Mucosa of descending colon (tissue), 3 donors: ENCODE measurements around the gene AP3D1. TPM values are rescaled to one million over a fixed set of nuclear protein-coding genes. Genes with fewer than 3 reads are reported as not detected.

Experiments used
- ATAC-seq: fragments of 200-7000 bp; cut with Tn5 transposase; one replicate; pipeline ENCODE4 v1.9.1; 2020; ENCODE audit warnings: mild to moderate bottlenecking, moderate library complexity
- DNase-seq, 3 donors: peaks; one replicate each; pipeline ENCODE4 v3.0.0-alpha.2; 2020
- H3K36me3 ChIP-seq: fragments of 200-600 bp; one replicate; pipeline ENCODE4 v1.8.0; 2021; ENCODE audit warnings: low read depth, mild to moderate bottlenecking
- H3K4me1 ChIP-seq: fragments of 200-600 bp; one replicate; pipeline ENCODE4 v1.8.0; 2021; ENCODE audit warnings: low read depth, mild to moderate bottlenecking
- H3K4me3 ChIP-seq: fragments of 200-600 bp; one replicate; pipeline ENCODE4 v1.8.0; 2021; ENCODE audit warnings: mild to moderate bottlenecking
- H3K9me3 ChIP-seq: fragments of 200-600 bp; one replicate; pipeline ENCODE4 v1.8.0; 2021; ENCODE audit warnings: mild to moderate bottlenecking
- intact Hi-C, 2 donors: fragments of 100-400 bp; cut with DNase I in 1 of 2; cut with micrococcal nuclease in 1 of 2; formaldehyde crosslinking; loops; one replicate each; pipeline versions ENCODE4 v1.11.0 to v1.11.1; 2022; cut with DNase I, micrococcal nuclease
- total RNA-seq, 3 donors: library from RNA; stranded (reverse); fragmentation: NEBNext Ultra II Directional in 2 of 3; extraction: Animal tissue kit (Norgen Biotek cat#: 25700) in 2 of 3; gene quantifications; one replicate each; pipeline versions ENCODE4 v1.2.1 to v1.2.4, GENCODE V29; 2021 to 2023
- TF ChIP-seq, protein P1 (sequence below): fragments of 200-600 bp; IDR thresholded peaks from one replicate; pipeline ENCODE4 v1.8.0; 2022; ENCODE audit warnings: antibody characterized with exemption, mild to moderate bottlenecking
- donor health status: DM: no; HTN: no; CAD: no; lungs with moderate emphysema.
- donor health status: DM: no; HTN: no; CAD: no.
- donor health status: DM: no; HTN: yes; CAD: no.

The AP3D1 gene
- total RNA-seq, 3 donors from 2014 or later = 103 to 120 (median 103) TPM

DNA sequence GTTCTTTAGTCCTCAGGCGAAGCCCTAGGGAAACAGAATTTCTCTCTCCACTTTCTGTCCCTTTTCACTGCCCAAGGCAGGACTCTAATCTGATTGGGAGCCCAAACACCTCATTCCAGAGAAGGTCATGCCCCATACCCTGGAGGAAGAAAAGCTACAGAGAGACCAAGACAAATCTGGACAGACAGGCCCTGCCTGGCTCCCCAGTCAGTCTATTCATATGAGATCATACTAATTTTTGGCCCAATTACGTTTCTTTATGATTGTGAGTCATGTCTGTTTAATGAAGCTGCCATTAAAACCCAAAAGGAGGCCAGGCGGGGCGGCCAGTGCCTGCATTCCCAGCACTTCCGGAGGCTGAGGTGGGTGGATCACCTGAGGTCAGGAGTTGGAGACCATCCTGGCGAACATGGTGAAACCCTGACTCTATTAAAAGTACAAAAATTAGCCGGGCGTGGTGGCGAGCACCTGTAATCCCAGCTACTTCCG lies 3.3 kb upstream of the AP3D1 start:
- H3K36me3 ChIP-seq = peaks cover 6% of the 10 kb centered on the region
- no peaks in the 10 kb centered on the region for H3K9me3 ChIP-seq
- DNase-seq (peak; percentile 49 to 80 (median 67)), ATAC-seq (peak; percentile 53)
- H3K4me1 ChIP-seq = peaks cover 25% of the 10 kb centered on the region
- no peak overlapping the region for H3K4me3 ChIP-seq
- TF ChIP-seq, protein P1, sequence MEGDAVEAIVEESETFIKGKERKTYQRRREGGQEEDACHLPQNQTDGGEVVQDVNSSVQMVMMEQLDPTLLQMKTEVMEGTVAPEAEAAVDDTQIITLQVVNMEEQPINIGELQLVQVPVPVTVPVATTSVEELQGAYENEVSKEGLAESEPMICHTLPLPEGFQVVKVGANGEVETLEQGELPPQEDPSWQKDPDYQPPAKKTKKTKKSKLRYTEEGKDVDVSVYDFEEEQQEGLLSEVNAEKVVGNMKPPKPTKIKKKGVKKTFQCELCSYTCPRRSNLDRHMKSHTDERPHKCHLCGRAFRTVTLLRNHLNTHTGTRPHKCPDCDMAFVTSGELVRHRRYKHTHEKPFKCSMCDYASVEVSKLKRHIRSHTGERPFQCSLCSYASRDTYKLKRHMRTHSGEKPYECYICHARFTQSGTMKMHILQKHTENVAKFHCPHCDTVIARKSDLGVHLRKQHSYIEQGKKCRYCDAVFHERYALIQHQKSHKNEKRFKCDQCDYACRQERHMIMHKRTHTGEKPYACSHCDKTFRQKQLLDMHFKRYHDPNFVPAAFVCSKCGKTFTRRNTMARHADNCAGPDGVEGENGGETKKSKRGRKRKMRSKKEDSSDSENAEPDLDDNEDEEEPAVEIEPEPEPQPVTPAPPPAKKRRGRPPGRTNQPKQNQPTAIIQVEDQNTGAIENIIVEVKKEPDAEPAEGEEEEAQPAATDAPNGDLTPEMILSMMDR = no peak
- intact Hi-C loops = loop anchor here in 1 of 2 donors (10.0 kb wide), 1 partner anchor 120 kb away; no protein-coding TSS in a partner anchor

DNA sequence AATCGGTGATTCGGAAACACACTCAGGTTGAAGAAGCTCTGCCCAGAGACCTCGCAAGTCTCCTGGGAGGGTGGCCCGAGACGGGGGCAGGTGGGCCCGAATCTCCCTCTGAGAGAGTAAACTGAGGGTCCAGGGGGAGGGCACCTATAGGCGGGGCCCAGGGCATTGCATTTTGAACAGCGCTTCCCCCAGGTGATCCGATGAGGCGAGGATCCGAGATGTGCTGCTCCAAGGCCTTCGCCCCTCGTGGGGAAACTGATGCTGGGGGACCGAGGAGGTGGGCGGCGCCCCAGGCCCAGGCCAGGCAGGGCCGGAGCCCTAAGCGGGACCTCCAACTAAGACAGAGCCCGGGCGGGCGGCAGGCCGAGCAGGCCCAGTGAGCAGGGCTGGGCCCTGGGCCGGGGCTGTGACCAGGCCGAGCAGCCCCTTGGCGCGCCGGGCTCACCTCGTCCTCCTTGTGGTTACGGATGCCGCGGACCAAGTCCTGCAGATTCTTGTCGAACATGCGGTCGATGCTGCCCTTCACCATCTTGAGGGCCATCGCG lies 500 bp downstream of the AP3D1 start:
- intact Hi-C loops = loop anchor here in 1 of 2 donors (10.0 kb wide), 1 partner anchor 124 kb away; no protein-coding TSS in a partner anchor
- H3K36me3 ChIP-seq = peaks cover 6% of the 10 kb centered on the region
- TF ChIP-seq, protein P1 = no peak
- peak; percentile 34 to 70 (median 61) for DNase-seq
- no peaks in the 10 kb centered on the region for H3K9me3 ChIP-seq
- no peak for ATAC-seq
- H3K4me1 ChIP-seq = peaks cover 30% of the 10 kb centered on the region
- H3K4me3 ChIP-seq = peak overlapping the region; percentile 94

DNA sequence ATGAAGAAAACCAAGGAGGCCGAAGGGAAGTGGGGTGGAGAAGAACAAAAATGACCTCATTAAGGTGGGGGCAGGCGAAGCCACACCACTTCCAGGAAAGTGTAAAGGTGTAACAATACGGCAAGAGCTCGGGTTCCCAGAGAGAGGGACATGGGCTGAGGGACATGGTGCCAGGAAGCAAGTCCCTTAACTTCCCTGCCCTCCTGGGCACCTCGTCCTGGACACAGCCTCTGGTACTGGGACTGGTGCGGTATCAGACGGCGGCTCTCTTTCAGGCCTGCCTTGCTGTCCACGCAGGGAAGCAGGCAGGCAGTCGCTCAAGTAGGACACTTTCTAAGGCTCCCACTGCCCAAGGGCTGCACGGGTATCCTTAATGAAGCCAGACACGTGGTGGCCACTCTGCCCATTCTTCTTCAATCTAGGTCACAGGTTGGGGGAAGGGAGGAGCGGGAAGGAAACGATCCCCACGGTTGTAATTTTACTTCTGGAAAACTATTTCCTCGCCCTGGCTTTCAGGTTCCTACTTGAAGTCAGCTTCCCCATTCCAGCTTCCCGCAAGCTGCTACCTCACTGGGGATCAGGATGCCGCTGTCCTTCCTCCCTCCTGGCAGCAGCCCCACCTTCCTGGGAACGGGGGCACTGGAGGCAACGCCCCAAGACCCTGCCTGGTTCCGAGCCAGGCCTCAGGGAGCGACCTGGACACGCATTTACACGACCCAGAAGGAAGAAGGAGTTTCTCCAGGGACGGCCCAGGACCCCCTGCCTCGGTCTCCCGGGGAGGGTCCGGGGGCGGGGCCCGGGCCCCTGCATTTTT lies 1.2 kb downstream of the AP3D1 start:
- ATAC-seq (peak; percentile 2), DNase-seq (peak; percentile 45 to 71 (median 60))
- no peaks in the 10 kb centered on the region for H3K9me3 ChIP-seq
- intact Hi-C loops = loop anchor here in 1 of 2 donors (10.0 kb wide), 1 partner anchor 125 kb away; no protein-coding TSS in a partner anchor
- peaks cover 25% of the 10 kb centered on the region for H3K4me1 ChIP-seq
- TF ChIP-seq, protein P1 = no peak
- peak overlapping the region; percentile 94 for H3K4me3 ChIP-seq
- H3K36me3 ChIP-seq = peaks cover 6% of the 10 kb centered on the region

DNA sequence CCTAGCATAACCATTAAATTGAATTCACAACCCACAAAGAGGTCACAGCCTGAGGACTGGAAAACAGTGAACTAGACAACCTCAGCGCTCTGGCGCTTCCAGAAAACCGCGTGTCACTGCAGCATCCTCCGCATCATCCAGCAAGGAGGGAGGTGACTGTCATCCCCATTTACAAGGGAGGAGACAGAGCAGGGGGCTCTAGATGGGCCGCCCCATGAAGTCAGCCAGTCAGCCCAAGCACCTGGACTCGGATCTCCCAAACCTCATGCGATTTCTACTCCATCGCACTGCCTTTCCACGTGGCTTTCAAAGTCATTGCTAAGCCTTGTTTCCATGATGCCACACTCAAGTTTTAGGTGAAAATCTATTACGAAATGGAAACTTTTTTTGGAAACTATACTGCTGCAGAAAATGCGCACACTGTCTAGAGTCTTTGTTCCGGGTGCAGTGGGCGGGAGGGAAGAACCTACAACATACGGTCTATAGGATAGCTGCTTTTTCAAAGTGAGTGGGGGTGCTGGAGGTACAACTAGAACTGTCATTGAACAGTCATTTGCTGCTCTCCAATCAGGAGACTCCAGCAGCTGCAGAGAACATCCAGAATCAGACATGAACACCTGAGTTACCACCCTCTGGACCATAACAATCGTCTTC lies 2.8 kb downstream of the AP3D1 start:
- Histone ChIP-seq H3K36me3 (peaks cover 6% of the 10 kb centered on the region), H3K4me1 (peaks cover 21% of the 10 kb centered on the region), H3K4me3 (no peak overlapping the region), H3K9me3 (no peaks in the 10 kb centered on the region)
- DNase-seq (no peak), ATAC-seq (no peak)
- TF ChIP-seq, protein P1 = no peak
- intact Hi-C loops = no loop called here

DNA sequence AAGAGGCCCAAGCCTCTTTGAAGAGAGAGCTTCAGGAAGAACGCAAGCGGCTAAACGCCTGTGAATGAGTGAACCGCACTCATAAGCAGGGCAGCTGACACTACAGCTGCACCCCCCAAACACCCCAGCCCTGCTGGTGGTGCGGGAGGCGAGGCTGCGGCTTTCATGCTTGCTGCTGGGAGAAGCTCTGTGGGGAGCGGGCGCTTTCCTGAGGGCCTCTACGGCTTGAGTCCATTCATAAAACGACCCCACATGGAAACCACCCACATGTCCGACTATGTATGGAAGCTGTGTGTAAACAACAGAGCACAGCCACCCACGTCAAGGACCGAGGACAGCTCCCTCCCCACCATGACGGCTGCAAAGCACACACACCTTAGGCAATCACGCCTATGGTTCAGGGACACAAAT lies 5.5 kb downstream of the AP3D1 start:
- TF ChIP-seq, protein P1 = no peak
- no peaks in the 10 kb centered on the region for H3K36me3 ChIP-seq
- peaks cover 15% of the 10 kb centered on the region for H3K4me1 ChIP-seq
- H3K9me3 ChIP-seq = no peaks in the 10 kb centered on the region
- DNase-seq = no peak
- no peak overlapping the region for H3K4me3 ChIP-seq
- ATAC-seq = no peak
- intact Hi-C loops = no loop called here
